ENCODE measurements around the gene FADD.
"Not testable (repeated sequence)": the region's sequence is repeated elsewhere in the genome, so short reads cannot be mapped to it uniquely, and the experiment has no call there.

Gene FADD

GRCh38 chr11:70182266-70182665 is 20.8 kb upstream of the FADD start:
- no peak for DNase-seq

GRCh38 chr11:70183032-70183431 is 20.1 kb upstream of the FADD start:
- DNase-seq, result no peak

- DNase-seq, result no peak
Observed at GRCh38 chr11:70183483-70184176, 19.5 kb upstream of the FADD start.

GRCh38 chr11:70184396-70184795 is 18.7 kb upstream of the FADD start:
- DNase-seq, result no peak

- no peak for DNase-seq
Observed at GRCh38 chr11:70185348-70186055, 17.6 kb upstream of the FADD start.

- DNase-seq, result no peak
Observed at GRCh38 chr11:70186420-70186819, 16.7 kb upstream of the FADD start.

- no peak for DNase-seq
Observed at GRCh38 chr11:70186936-70187335, 16.2 kb upstream of the FADD start.

- no peak for DNase-seq
Observed at GRCh38 chr11:70187771-70188170, 15.3 kb upstream of the FADD start.

GRCh38 chr11:70189622-70190021 is 13.5 kb upstream of the FADD start:
- DNase-seq, result no peak

GRCh38 chr11:70191495-70192140 is 11.5 kb upstream of the FADD start:
- peak; percentile 25 for DNase-seq

GRCh38 chr11:70192666-70193410 is 10.3 kb upstream of the FADD start:
- no peak for DNase-seq

- no peak for DNase-seq
Observed at GRCh38 chr11:70193411-70194292, 9.4 kb upstream of the FADD start.

GRCh38 chr11:70194792-70195791 is 8.0 kb upstream of the FADD start:
- DNase-seq, result no peak

- DNase-seq, result no peak
Observed at GRCh38 chr11:70200212-70200844, 2.8 kb upstream of the FADD start.

GRCh38 chr11:70201047-70201446 is 2.0 kb upstream of the FADD start:
- not testable (repeated sequence) for DNase-seq

GRCh38 chr11:70201882-70202861 is 924 bp upstream of the FADD start:
- DNase-seq, result no peak

- peak; percentile 90 for DNase-seq
Observed at GRCh38 chr11:70203751-70204465, 812 bp downstream of the FADD start.

- peak; percentile 9 for DNase-seq
Observed at GRCh38 chr11:70204466-70204799, 1.3 kb downstream of the FADD start.

Measured in CD4-positive, alpha-beta T cell treated with Interleukin-10 for 1 hour (primary cell).